NCI-H1092 treated with DMSO at 0.1 percent for 48 hours (cell line): ENCODE measurements around the gene MRPS5.
"Not testable (repeated sequence)": the region's sequence is repeated elsewhere in the genome, so short reads cannot be mapped to it uniquely, and the experiment has no call there.

Experiments
- DNase-seq: peaks from one replicate; lab custom pipeline; 2025; lab: John Stamatoyannopoulos, UW

The MRPS5 gene

DNA sequence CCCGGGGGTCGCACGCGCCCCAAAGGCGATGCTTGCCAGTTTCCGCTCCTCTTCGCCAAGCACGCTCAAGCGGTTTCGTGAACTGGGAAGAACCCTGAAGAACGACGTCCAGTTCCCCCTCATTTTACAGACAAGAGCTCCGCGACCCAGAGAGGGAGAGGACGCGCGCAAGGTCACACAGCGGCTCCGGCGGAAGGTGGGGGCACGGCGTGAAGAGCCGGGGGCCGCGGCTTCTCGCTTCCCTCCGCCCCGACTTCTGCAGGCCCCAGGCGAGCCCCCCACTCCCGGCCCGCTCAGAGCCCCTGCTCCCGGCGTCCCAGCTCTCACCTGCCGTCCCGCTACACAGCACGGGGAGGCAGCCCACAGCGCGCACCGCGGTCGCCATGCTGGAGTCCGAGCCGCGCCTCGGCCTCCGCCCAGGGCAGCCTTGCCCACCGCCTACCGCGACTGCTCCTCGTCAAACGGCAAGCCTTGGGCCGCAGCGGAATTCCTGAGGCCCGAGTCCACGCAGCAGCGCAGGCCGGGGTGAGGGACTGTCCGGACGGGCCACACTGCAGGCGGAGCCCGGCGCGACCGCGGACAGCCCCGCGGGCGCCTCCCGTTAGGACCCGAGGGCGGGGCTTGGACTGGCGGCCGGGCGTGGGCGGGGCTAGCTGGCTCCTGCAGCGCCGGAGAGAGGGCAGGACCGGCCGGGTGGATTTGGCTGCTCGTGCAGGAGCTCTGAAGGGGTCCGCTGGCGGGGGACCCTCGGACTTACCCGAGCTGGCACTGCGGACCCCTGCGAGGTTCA is at the start of gene MRPS5:
Gene MRPS5 (minus strand): TSS at position 402 of the 790 bp plus-strand sequence. CDS start 17 bp downstream, at position 385.
- DNase-seq, result peak; percentile 62

DNA sequence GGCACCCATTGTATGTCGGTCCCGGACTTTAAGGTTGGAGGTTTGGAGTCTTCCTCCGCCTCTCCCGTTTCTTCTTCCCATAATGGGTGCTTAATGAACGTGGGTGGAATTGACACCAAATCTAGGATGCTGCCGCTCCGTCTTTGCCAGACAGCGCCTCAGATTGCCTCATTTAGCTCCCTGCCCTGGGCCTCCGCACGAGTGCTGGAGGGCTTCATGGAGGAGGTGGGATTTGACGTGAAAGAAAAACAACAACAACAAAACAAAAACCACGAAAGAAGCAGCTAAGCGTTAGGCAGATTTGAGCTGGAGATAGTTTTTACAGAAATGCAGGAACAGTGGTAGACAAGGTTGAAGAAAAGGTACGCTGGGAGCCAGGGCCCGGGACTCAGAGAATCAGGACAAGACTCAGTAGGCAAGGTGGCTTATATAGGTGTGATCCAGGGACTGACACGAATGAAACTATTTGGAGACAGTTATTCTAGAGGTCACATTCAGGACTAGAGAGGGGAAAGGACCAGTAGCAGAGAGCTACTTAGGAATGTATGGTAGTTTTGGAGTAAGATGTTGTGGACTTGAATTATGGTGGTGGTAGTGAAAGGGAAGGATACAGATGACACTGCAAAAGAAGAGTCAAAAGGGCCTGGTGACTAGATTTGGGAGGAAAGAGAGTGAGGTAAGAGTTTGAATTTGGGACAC is 44.6 kb upstream of the MRPS5 start:
- no peak for DNase-seq

DNA sequence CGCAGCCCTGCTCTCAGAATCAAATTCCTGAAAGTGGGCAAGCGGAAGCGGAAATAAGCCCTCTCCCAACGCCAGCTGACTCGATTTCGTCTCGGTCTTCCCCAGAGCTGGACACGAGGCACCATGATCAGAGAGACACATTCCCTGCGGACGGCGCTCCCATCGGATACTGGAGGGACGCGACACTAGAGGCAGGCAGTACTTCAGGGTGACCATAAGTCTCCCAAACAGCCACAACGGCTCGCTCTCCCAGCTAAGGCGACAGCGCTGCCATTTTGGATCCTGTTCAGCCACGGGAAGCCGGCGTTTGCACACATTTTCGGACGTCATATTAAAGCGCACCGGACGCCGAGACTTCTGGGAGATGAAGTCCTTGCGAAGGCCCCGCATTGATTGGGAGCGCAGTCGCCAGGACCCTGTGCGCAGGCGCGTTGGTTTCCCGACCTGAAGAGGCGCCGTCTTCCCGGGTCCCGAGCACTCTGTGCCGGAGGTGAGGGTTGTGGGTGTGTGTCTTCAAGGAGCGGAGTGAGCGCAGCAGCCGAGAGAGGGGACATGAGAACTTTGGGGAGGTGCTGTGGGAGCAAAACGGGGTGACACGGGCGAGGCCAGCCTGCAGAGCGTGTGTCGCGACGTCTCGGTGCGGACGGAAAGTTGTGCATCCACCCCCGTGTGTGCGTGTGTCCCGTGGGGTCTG is 43.9 kb upstream of the MRPS5 start, which contains the start of gene ZNF2:
Gene ZNF2 (plus strand): TSS at position 439 of the 694 bp plus-strand sequence. CDS start 10,418 bp downstream, outside the sequence.
- peak; percentile 95 for DNase-seq

DNA sequence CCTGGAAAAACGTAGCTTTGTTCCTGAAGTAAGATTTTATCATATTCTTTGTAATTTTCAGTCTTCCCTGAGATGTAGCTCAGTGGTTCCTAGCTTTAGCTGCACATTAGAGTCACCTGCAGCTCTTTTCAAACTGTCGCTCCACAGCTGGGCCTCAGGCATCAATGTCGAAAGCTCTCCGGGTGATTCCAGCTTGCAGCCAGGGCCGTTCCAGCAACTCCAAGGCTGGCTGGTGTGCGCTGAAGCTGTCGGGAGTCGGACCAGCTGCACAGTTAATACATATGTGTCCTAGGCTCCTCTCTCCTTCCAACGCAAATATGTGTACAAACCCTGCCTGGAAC is 43.4 kb upstream of the MRPS5 start:
- DNase-seq, result no peak

DNA sequence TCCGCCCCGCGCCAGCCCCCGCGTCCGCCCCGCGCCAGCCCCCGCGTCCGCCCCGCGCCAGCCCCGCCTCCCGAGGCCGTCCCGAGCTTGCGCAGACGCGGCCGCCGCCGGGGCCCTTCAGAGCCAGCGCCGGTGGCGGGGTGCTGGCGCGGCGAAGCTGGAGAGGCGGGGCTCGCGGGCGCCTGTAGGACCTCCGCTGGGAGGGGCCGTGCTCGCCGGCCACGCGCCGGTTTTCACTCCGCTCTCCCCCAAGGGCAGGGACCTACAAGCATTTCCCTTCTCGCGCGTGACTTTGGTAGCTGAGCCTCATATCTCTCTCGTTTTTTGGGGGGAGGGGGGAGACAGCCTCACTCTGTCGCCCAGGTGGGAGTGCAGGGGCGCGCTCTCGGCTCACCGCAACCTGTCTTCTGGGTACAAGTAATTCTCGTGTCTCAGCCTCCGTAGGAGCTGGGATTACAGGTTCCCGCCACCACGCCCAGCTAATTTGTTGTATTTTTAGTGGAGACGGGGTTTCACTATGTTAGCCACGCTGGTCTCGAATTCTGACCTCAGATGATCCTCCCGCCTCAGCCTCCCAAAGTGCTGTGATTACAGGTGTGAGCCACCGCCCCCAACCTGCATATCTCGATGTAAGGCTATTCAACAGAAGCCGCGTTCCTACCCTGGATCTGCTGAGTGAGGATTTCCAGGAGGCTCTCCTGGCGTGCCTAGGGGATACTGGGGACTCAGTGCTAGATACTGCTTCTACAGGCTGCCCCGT is 38.3 kb upstream of the MRPS5 start, which contains the start of gene ZNF514:
Gene ZNF514 (minus strand): TSS at position 159 of the 760 bp plus-strand sequence. CDS start 6,595 bp downstream, outside the sequence.
- DNase-seq, result peak; percentile 28

DNA sequence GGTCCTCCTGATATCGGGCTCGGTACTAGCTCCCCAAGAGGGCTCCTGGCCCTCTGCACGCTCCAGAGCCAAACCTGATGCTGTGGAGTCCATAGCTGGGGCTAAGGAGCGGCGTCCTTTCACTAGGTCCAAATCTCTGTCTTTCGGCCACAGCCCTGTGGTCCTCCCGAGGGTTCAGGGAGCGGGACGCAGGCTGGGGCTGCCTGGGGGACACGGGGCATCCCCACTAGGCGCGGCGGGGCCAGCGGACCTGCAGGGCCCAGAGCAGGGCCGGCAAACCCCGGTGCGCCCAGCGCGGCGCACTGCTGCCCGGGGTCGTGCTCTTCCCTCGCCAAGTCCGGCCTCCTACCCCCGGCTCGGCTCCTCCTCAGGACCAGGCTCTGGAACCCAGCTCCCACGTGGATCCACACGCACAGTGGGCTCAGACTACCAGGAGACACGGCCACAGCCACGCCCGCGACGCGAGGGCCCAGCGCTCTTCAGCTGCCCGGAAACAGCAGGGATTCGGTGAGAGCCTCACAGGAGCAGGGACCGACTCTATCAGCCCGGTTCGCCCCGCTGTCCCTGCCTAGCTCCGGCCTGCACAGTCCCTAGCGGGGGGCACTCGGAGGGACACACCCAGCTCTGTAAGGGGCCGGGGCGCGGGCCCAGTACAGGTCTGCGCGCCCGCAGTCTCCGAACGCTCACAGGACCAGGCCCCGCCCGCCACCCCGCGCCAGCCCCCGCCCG is 37.4 kb upstream of the MRPS5 start:
- peak; percentile 16 for DNase-seq

DNA sequence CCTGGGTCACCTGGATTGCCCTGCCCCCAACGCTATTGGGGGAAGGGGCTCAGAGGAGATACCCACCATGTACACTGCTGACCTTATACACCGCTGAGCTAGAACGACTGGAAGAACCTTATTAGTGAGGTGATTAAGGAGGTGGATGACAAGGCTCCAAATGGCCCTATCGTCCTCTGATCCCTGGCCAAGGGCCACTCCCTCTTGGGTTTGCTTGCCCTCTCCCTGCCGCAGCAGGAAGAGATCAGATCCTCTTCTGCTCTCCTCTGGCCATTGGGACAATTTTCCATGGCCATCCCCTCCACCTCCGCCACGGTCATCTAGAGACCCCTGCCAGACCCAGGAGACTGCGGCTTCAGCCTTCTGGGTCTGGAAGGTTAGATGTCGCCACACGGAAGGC is 36.8 kb upstream of the MRPS5 start:
- no peak for DNase-seq

DNA sequence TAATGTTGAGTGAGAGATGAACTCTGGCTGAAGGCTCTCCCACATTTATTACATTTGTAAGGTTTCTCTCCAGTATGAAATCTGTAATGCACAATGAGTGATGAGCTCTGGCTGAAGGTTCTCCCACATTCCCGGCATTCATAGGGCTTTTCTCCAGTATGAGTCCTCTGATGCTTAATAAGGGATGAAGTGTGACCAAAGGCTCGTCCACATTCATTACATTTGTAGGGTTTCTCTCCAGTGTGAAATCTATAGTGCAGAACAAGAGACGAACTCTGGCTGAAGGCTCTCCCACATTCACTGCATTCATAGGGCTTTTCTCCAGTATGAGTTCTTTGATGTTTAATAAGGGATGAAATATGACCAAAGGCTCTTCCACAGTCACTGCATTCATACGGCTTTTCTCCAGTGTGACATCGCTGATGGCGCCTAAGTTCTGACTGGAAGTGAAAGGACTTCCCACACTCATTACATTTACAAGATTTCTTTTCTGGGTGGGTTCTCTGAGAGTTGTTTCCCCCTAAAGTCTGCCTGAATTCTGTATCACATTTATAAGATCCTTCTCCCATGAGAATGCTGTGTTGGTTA is 27.9 kb upstream of the MRPS5 start:
- no peak for DNase-seq

DNA sequence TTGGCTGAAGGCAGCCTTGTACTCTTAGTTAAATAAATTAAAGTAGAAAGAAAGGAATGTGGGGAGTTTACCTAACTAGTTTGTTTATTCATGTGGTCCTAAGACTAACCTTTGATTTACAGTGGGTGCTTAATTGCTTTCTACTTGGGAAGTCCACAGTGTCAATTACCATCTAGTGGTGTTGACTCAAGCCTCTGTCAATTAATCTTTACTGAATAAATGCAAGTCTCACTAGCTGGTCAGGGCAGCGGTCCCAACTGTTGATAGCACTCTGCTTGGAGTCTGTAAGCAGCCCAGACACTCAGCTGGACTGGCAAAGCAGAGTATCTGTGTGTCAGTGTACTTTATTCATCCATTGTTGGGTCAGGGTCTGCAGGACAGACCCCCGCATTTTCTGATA is 22.2 kb upstream of the MRPS5 start:
- no peak for DNase-seq

DNA sequence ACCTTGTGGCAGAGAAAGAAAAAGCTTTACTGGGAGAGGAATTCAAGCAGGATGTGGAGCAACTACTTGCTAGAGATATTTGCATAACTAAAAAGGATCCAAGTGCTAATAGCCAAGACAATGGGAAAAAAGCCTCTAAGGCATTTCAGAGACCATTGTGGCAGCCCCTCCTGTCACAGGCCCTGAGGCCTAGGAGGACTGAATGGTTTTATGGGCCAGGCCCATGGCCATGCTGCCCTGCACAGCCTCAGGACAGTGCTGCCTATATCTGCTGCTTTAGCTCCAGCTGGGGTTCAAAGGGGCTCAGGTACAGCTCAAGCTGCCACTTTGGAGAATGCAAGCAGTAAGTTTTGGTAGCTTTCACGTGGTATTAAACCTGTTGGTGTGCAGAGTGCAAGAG is 17.1 kb upstream of the MRPS5 start:
- no peak for DNase-seq

DNA sequence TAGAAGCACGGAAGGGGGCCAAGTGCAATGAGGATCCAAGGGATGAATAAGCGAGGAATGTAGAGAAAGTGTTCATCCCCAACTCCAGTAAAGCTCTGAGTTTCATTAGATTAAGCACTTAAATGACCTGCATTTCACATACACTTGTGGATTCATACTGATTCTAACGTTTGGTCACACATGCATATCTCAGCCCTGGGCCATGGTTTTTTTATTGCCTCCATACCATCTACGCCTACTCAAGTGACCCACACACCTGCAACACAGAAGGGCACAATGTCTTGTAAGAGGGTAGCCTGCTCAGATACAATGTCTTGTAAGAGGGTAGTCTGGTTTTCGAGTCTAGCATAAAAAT is 566 bp upstream of the MRPS5 start:
- no peak for DNase-seq

DNA sequence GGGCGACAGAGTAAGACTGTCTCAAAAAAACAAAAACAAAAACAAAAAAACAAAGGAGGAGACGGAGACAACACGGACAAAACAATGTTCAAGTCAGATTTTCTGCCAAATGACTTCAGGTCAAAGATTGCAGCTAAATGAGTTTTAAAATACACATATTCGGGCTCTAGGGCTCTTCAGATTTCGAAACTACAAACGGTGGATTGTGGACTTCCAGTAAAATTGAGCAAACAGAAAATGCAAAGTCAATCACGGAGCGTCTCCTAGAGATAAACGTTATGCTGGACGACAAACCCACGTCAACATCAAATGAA is 558 bp downstream of the MRPS5 start:
- no peak for DNase-seq

DNA sequence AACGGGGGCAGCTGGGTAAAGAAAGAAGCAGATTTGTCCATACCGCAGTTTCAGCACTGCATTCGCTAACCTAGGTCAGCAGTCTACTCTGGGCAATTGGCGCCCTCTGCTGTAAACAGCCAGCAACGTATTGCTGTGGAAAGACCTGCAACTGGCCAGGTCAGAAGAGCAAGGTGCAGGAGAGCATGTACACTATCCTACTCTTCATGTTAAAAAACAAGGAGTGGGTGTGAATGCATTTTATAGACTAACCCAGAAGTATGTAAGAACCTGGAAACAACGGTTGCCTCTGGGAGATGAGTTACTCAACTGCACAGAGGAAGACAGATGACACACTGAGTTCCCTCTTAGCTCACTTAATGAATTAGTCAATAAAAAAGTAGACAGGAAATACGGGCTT is 6.2 kb downstream of the MRPS5 start:
- peak; percentile 43 for DNase-seq

DNA sequence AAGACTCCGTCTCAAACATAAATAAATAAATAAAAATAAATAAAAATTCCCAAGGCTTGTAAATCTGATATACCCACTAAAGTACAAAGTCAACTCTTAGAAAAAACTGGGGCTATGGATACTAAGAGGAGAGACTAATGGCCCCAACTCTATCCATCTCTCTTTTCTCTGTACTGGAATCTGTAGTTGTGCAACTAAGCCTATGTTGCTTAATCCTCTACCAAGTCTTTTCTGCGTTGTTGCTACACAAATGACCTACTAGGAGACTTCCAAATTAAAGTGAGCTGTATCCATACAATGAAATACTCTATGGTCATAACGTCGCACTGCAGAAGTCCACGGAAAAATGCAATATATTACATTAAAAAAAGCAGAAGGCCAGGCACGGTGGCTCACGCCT is 8.1 kb downstream of the MRPS5 start:
- no peak for DNase-seq

DNA sequence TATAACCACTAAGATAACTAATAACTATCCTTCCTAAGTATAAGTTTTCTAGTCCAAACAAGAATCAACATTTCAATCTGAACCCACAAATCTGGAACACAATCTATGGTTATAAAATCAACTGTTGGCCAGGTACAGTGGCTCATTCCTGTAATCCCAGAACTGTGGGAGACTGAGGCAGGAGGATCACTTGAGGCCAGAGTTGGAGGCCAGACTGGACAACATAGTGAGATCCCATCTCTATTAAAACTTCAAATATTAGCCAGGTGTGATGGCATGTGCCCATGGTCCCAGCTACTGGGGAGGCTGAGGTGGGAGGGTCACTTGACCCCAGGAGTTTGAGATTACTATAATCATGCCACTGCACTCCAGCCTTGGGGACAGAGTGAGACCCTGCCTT is 11.2 kb downstream of the MRPS5 start:
- DNase-seq, result no peak

DNA sequence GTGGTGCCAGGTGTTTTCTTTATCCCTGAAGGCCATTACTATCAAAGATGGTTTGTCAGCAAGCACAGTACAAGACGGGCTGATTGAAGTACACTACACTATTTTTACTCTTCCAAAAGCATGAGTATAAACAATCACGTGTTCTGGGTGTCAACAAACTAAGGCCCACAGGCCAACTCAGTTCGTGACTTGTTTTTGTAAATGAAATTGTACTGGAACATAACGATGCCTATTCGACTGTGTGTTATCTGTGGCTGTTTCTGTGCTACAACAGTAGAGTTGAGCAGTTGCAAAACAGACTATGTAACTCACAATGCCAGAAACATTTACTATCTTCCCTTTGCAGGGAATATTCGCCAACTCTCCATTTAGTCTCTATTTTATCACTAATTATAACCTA is 12.3 kb downstream of the MRPS5 start:
- no peak for DNase-seq

DNA sequence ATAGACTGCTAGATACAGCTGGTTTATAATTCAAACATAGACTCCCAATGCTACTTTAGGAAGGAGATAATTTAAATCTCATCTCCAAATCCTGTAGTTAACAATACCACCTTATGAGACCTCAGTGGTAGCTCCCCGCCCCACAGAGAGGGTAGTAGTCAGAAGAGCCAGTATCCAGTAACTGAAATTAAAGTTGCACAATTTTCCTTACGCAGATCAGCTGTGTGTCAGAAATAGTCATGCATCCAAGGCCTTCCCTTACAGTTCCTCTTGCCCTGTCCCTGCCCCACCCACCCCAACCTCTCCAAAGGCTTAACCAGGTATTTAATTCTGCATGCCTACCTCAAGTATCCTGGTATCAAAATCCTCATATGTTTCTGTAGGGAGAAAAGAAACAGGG is 15.5 kb downstream of the MRPS5 start:
- no peak for DNase-seq

DNA sequence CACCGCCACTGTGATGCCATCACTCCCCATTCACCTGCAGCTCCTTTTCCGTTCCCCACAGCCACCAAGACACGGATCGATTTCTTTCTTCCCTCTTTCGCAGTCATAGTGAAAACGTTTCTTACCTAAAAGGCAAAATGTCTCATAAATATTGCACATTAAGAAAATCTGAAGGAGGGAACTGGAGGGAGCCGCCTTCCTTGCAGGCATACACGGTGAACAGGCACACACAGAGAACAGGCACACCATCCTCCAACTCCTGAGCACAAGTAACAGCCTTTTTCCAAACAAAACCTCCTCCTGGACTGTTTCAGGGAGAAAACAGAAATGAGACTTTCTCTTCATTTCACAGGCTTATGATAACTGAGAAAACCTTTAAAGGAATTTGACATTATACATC is 17.0 kb downstream of the MRPS5 start:
- no peak for DNase-seq

DNA sequence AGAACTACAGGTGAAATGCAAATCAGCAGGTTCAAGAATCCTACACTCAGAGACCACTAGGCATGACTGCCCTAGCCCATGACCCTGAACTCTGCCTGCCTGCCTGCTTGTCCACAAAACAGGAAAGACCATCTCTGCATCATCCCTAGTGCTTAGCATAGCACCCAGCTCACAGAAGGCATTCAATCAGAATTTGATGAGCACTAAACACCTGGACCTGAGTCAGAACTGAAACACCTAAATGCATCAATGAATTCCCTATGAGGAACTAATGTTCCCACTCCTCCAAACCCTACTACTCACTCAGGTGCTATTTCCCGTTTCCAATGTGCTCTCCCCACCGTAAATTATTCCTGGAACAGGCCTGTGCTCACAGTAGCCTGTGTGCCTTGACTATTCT is 21.7 kb downstream of the MRPS5 start:
- DNase-seq, result no peak

DNA sequence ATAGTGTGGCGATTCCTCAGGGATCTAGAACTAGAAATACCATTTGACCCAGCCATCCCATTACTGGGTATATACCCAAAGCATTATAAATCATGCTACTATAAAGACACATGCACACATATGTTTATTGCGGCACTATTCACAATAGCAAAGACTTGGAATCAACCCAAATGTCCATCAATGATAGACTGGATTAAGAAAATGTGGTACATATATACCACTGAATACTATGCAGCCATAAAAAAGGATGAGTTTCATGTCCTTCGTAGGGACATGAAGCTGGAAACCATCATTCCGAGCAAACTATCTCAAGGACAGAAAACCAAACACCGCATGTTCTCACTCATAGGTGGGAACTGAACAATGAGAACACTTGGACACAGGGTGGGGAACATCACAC is 23.3 kb downstream of the MRPS5 start:
- DNase-seq, result not testable (repeated sequence)

DNA sequence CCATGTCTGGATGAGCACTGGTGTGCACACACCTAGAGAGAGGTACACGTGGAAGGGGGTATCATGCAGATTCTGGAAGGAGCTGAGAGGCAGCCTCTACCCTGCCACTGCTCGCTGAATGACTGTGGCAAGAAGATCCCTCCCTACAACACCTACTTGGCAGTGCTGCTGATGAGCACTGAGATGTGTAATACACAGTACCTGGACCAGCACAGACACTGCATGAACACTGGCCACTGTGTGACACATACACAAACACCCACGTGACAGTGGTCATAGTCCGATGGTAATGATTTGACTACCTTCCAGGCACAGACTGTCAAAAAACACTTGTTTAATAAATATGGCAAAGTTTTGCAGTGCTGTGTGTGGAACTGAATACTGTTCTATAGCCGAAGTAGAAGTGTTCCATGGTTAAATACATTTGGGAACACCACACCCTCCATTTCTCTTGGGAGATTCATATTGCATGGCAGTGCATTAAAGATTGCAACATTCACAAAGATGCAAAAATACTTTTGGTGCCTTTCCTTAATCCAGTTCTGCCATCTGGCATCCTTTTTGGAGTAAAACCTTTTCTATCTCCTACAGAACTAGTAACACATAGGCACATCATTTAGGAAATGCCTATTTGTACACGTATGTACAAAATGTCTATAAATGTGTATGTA is 29.6 kb downstream of the MRPS5 start:
- no peak for DNase-seq
